Uterus (tissue), 4 donors: ENCODE data around the gene RAPGEF2. TPM values are rescaled to one million over a fixed set of nuclear protein-coding genes. Genes with fewer than 3 reads are reported as not detected.

ENCODE experiments used
- DNase-seq, 2 donors: peaks; one replicate each; pipeline ENCODE4 v3.0.0-alpha.2; 2019 to 2020
- H3K27ac ChIP-seq, 2 donors: fragments of 200-600 bp; sonication (generic); 1 replicate in 1 of 2; 2 replicates in 1 of 2; pipeline ENCODE4 v1.5.1; 2016 to 2018
- H3K27me3 ChIP-seq, 2 donors: fragments of 200-600 bp; sonication (generic); one replicate each; pipeline ENCODE4 v1.5.1; 2018 to 2019; ENCODE audit warnings: control low read depth in 1 of 2
- H3K36me3 ChIP-seq, 2 donors: fragments of 200-600 bp; sonication (generic); one replicate each; pipeline ENCODE4 v1.5.1; 2019; ENCODE audit warnings: control low read depth in 1 of 2
- H3K4me1 ChIP-seq, 2 donors: fragments of 200-600 bp; sonication (generic); one replicate each; pipeline ENCODE4 v1.5.1; 2018 to 2019; ENCODE audit warnings: control low read depth in 1 of 2
- H3K4me3 ChIP-seq, 2 donors: fragments of 200-600 bp; sonication (generic); 1 replicate in 1 of 2; 2 replicates in 1 of 2; pipeline ENCODE4 v1.5.1; 2018 to 2019; ENCODE audit warnings: mild to moderate bottlenecking in 1 of 2
- H3K9me3 ChIP-seq, 2 donors: fragments of 200-600 bp; sonication (generic); one replicate each; pipeline ENCODE4 v1.5.1; 2019; ENCODE audit warnings: control low read depth in 1 of 2
- CTCF ChIP-seq, 4 experiments: fragments of 200-600 bp in 2 of 4; fragments of 450-650 bp in 2 of 4; sonication (generic) in 2 of 4; IDR thresholded peaks; one replicate each; pipeline ENCODE4 v1.5.1; 2016 to 2019; ENCODE audit warnings: antibody characterized with exemption in 4 of 4, mild to moderate bottlenecking in 2 of 4, moderate library complexity in 1 of 4
- POLR2A ChIP-seq, 2 donors: fragments of 450-650 bp; IDR thresholded peaks; one replicate each; pipeline ENCODE4 v1.6.1; 2016; ENCODE audit warnings: antibody characterized with exemption in 2 of 2, mild to moderate bottlenecking in 1 of 2, moderate library complexity in 1 of 2
- intact Hi-C: fragments of 100-400 bp; cut with DNase I; formaldehyde crosslinking; loops from one replicate; pipeline ENCODE4 v1.15.1; 2023; ENCODE audit warnings: low total_unique reads
- total RNA-seq, 4 donors: library from RNA; depleted of rRNA in 3 of 4; stranded (reverse); fragments of >200 nt in 3 of 4; gene quantifications; one replicate each; pipeline versions ENCODE4 v1.1.0 to v1.2.4, GENCODE V29; 2014 to 2023
- donor health status: DM: yes; HTN: yes; CAD: no.

The RAPGEF2 gene
- total RNA-seq, 4 donors from 2014 or later: 27.9 to 61.4 (median 40.5) TPM

GRCh38 chr4:159206427-159206871 lies 103.6 kb downstream of the RAPGEF2 start:
- Histone ChIP-seq H3K27ac (no peak overlapping the region), H3K4me1 (no peaks in the 10 kb centered on the region), H3K27me3 (no peaks in the 10 kb centered on the region), H3K4me3 (no peak overlapping the region), H3K36me3 (no peaks in the 10 kb centered on the region), H3K9me3 (no peaks in the 10 kb centered on the region)
- no peak for DNase-seq
- intact Hi-C loops: no loop called here
- TF ChIP-seq CTCF (IDR thresholded peaks at IDR 0.05) (no peak), POLR2A (IDR thresholded peaks at IDR 0.05) (no peak)

GRCh38 chr4:159209249-159209648 lies 106.4 kb downstream of the RAPGEF2 start:
- no peak overlapping the region for H3K4me3 ChIP-seq
- H3K4me1 ChIP-seq: no peaks in the 10 kb centered on the region
- intact Hi-C loops: no loop called here
- TF ChIP-seq POLR2A (IDR thresholded peaks at IDR 0.05) (no peak), CTCF (IDR thresholded peaks at IDR 0.05) (no peak)
- H3K27ac ChIP-seq: no peak overlapping the region
- no peak for DNase-seq
- no peaks in the 10 kb centered on the region for H3K9me3 ChIP-seq
- H3K27me3 ChIP-seq: no peaks in the 10 kb centered on the region
- H3K36me3 ChIP-seq: no peaks in the 10 kb centered on the region

GRCh38 chr4:159210975-159211374 lies 108.1 kb downstream of the RAPGEF2 start:
- no peaks in the 10 kb centered on the region for H3K36me3 ChIP-seq
- H3K27ac ChIP-seq: no peak overlapping the region
- H3K9me3 ChIP-seq: no peaks in the 10 kb centered on the region
- H3K4me1 ChIP-seq: no peaks in the 10 kb centered on the region
- TF ChIP-seq CTCF (IDR thresholded peaks at IDR 0.05) (no peak), POLR2A (IDR thresholded peaks at IDR 0.05) (no peak)
- intact Hi-C loops: no loop called here
- DNase-seq: no peak
- no peaks in the 10 kb centered on the region for H3K27me3 ChIP-seq
- no peak overlapping the region for H3K4me3 ChIP-seq

- H3K4me1 ChIP-seq: no peaks in the 10 kb centered on the region
- H3K9me3 ChIP-seq: no peaks in the 10 kb centered on the region
- DNase-seq: no peak
- H3K36me3 ChIP-seq: no peaks in the 10 kb centered on the region
- no peaks in the 10 kb centered on the region for H3K27me3 ChIP-seq
- no peak overlapping the region for H3K27ac ChIP-seq
- TF ChIP-seq POLR2A (IDR thresholded peaks at IDR 0.05) (no peak), CTCF (IDR thresholded peaks at IDR 0.05) (no peak)
- H3K4me3 ChIP-seq: no peak overlapping the region
- intact Hi-C loops: no loop called here
These were observed 109.9 kb downstream of the RAPGEF2 start for GRCh38 chr4:159212675-159213293.

GRCh38 chr4:159216834-159217233 lies 114.0 kb downstream of the RAPGEF2 start:
- H3K4me1 ChIP-seq: no peaks in the 10 kb centered on the region
- H3K9me3 ChIP-seq: no peaks in the 10 kb centered on the region
- H3K36me3 ChIP-seq: no peaks in the 10 kb centered on the region
- DNase-seq: no peak
- TF ChIP-seq POLR2A (IDR thresholded peaks at IDR 0.05) (no peak), CTCF (IDR thresholded peaks at IDR 0.05) (no peak)
- H3K27me3 ChIP-seq: no peaks in the 10 kb centered on the region
- intact Hi-C loops: no loop called here
- no peak overlapping the region for H3K27ac ChIP-seq
- no peak overlapping the region for H3K4me3 ChIP-seq
